ENCODE measurements around the gene LUC7L. TPM values are rescaled to one million over a fixed set of nuclear protein-coding genes. Genes with fewer than 3 reads are reported as not detected.

The LUC7L gene
- total RNA-seq, 1 donor from 2014 or later: 74.1 TPM

DNA sequence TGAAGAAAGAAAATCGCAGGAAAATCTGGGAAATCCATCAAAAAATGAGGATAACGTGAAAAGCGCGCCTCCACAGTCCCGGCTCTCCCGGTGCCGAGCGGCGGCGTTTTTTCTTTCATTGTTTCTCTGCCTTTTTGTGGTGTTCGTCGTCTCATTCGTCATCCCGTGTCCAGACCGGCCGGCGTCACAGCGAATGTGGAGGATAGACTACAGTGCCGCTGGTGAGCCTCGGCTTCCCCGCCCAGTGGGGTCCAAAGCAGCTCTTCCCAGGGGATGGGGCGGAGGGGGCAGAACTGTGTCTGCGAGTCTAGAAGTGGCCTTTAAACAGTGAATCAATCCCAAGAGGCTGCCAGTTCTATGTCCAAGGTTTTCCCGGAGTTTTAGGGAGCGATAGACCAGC, 25.2 kb upstream of the LUC7L start:
- Histone ChIP-seq H3K4me3 (ENCODE audit: insufficient read depth, low read depth, low read length) (no peak overlapping the region), H3K27me3 (ENCODE audit: insufficient read depth, low read length) (no peaks in the 10 kb centered on the region), H3K27ac (ENCODE audit: low read depth, low read length) (no peak overlapping the region), H3K36me3 (ENCODE audit: insufficient read depth, low read length) (peaks cover 2% of the 10 kb centered on the region), H3K79me2 (ENCODE audit: insufficient read depth, low read length) (no peaks in the 10 kb centered on the region), H2AFZ (ENCODE audit: low read depth, low read length) (no peak overlapping the region), H3K9ac (ENCODE audit: low read length) (no peak overlapping the region), H3K4me2 (ENCODE audit: low read length) (no peak overlapping the region), H4K20me1 (ENCODE audit: insufficient read depth, low read length) (no peaks in the 10 kb centered on the region), H3K4me1 (ENCODE audit: insufficient read depth, low read length) (peaks cover 3% of the 10 kb centered on the region), H3K9me3 (ENCODE audit: insufficient read depth, low read depth, low read length) (no peaks in the 10 kb centered on the region)
- no peak for DNase-seq (ENCODE audit: low read depth)
- no peak for FAIRE-seq
- no peak overlapping the region for H3K27ac Mint-ChIP-seq (ENCODE audit: unreplicated experiment)
- no peak overlapping the region for H3K4me3 Mint-ChIP-seq (ENCODE audit: unreplicated experiment)
- H3K4me1 Mint-ChIP-seq (ENCODE audit: low read depth, unreplicated experiment): peaks cover 9% of the 10 kb centered on the region
- H3K9me3 Mint-ChIP-seq (ENCODE audit: unreplicated experiment): no peaks in the 10 kb centered on the region
- peaks cover 15% of the 10 kb centered on the region for H3K36me3 Mint-ChIP-seq (ENCODE audit: low read depth, unreplicated experiment)
- no peaks in the 10 kb centered on the region for H3K27me3 Mint-ChIP-seq (ENCODE audit: low read depth, unreplicated experiment)
- TF ChIP-seq, protein P1, sequence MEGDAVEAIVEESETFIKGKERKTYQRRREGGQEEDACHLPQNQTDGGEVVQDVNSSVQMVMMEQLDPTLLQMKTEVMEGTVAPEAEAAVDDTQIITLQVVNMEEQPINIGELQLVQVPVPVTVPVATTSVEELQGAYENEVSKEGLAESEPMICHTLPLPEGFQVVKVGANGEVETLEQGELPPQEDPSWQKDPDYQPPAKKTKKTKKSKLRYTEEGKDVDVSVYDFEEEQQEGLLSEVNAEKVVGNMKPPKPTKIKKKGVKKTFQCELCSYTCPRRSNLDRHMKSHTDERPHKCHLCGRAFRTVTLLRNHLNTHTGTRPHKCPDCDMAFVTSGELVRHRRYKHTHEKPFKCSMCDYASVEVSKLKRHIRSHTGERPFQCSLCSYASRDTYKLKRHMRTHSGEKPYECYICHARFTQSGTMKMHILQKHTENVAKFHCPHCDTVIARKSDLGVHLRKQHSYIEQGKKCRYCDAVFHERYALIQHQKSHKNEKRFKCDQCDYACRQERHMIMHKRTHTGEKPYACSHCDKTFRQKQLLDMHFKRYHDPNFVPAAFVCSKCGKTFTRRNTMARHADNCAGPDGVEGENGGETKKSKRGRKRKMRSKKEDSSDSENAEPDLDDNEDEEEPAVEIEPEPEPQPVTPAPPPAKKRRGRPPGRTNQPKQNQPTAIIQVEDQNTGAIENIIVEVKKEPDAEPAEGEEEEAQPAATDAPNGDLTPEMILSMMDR (IDR thresholded peaks at IDR 0.05; ENCODE audit: insufficient read depth, low read depth, low read length): no peak
- TF ChIP-seq EZH2 (IDR thresholded peaks at IDR 0.05; ENCODE audit: insufficient read depth, low read length): no peak

DNA sequence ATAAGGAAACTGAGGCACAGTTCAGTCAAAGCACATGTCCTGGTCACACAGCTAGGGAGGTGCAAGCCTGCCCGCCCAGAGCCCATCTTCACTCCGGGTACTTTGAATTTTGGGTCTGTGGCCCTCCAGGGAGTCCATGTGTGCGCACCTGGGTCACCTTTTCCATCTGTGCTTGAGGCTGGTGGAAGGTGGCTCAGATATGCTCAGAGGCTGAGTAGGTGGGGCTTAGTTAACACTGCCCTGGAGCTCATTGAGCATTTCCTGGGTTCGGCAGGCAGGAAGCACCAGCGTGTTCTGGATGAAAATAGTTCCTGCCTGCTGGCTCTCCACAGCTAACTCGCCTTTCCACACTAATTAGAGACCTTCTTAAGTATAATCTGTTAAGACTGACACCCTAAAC, 24.6 kb upstream of the LUC7L start:
- TF ChIP-seq, protein P1 (IDR thresholded peaks at IDR 0.05; ENCODE audit: insufficient read depth, low read depth, low read length): no peak
- no peak for TF ChIP-seq EZH2 (IDR thresholded peaks at IDR 0.05; ENCODE audit: insufficient read depth, low read length)
- Histone ChIP-seq H3K27me3 (ENCODE audit: insufficient read depth, low read length) (no peaks in the 10 kb centered on the region), H3K9me3 (ENCODE audit: insufficient read depth, low read depth, low read length) (no peaks in the 10 kb centered on the region), H3K9ac (ENCODE audit: low read length) (no peak overlapping the region), H3K4me1 (ENCODE audit: insufficient read depth, low read length) (peaks cover 3% of the 10 kb centered on the region), H4K20me1 (ENCODE audit: insufficient read depth, low read length) (no peaks in the 10 kb centered on the region), H3K79me2 (ENCODE audit: insufficient read depth, low read length) (no peaks in the 10 kb centered on the region), H3K4me3 (ENCODE audit: insufficient read depth, low read depth, low read length) (no peak overlapping the region), H3K4me2 (ENCODE audit: low read length) (no peak overlapping the region), H2AFZ (ENCODE audit: low read depth, low read length) (no peak overlapping the region), H3K36me3 (ENCODE audit: insufficient read depth, low read length) (peaks cover 2% of the 10 kb centered on the region), H3K27ac (ENCODE audit: low read depth, low read length) (no peak overlapping the region)
- no peaks in the 10 kb centered on the region for H3K9me3 Mint-ChIP-seq (ENCODE audit: unreplicated experiment)
- no peak for DNase-seq (ENCODE audit: low read depth)
- peak overlapping the region; percentile 34 for H3K27ac Mint-ChIP-seq (ENCODE audit: unreplicated experiment)
- no peak overlapping the region for H3K4me3 Mint-ChIP-seq (ENCODE audit: unreplicated experiment)
- H3K27me3 Mint-ChIP-seq (ENCODE audit: low read depth, unreplicated experiment): no peaks in the 10 kb centered on the region
- peaks cover 9% of the 10 kb centered on the region for H3K4me1 Mint-ChIP-seq (ENCODE audit: low read depth, unreplicated experiment)
- FAIRE-seq: no peak
- peaks cover 10% of the 10 kb centered on the region for H3K36me3 Mint-ChIP-seq (ENCODE audit: low read depth, unreplicated experiment)

DNA sequence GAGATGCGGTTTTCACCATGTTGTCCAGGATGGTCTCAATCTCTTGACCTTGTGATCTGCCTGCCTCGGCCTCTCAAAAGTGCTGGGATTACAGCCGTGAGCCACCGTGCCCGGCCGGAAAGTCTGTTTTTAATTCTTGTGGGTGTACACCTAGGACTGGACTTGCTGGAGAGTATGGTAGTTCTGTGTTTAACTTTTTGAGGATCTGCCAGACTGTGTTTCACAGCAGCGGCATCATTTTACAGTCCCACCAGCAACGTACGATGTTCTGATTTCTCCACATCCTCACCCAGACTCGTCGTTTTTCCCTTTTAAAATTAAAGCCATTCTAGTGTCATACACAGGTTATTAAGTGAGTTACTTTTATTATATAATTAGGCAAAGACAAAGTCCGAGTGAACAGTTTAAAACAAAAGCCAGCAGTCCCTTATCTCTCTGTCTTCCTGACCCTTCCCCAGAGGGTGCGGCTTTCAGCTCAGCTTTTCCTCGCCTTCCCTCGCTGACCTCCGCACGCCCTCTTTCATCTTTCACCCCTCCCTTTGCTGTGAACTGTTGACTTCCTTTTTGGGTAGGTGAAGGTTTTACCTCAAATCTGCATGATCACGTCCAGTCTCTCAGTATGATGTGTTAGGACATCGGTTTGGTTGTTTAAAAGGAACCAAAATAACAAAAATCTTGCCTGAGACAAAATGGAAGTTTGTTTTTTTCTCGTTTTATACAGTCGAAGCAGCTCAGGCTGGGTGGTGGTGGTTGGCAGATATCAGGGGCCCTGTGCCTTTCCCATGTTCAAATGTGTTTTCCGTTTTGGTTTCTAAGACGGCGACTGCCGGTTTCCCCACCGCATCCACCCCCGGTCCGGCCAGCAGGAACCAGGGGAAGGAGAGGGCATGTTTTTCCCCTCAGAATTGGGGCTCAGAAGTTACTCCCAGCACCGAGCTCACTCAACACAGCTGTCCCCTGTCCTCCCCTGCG, 23.4 kb upstream of the LUC7L start:
- Mint-ChIP-seq H3K4me1 (ENCODE audit: low read depth, unreplicated experiment) (peaks cover 9% of the 10 kb centered on the region), H3K4me3 (ENCODE audit: unreplicated experiment) (no peak overlapping the region), H3K27me3 (ENCODE audit: low read depth, unreplicated experiment) (no peaks in the 10 kb centered on the region), H3K27ac (ENCODE audit: unreplicated experiment) (no peak overlapping the region), H3K9me3 (ENCODE audit: unreplicated experiment) (no peaks in the 10 kb centered on the region), H3K36me3 (ENCODE audit: low read depth, unreplicated experiment) (peaks cover 10% of the 10 kb centered on the region)
- Histone ChIP-seq H3K4me1 (ENCODE audit: insufficient read depth, low read length) (peaks cover 3% of the 10 kb centered on the region), H3K9ac (ENCODE audit: low read length) (no peak overlapping the region), H3K4me3 (ENCODE audit: insufficient read depth, low read depth, low read length) (no peak overlapping the region), H3K79me2 (ENCODE audit: insufficient read depth, low read length) (no peaks in the 10 kb centered on the region), H3K27ac (ENCODE audit: low read depth, low read length) (no peak overlapping the region), H3K4me2 (ENCODE audit: low read length) (no peak overlapping the region), H3K27me3 (ENCODE audit: insufficient read depth, low read length) (no peaks in the 10 kb centered on the region), H4K20me1 (ENCODE audit: insufficient read depth, low read length) (peaks cover 5% of the 10 kb centered on the region), H3K36me3 (ENCODE audit: insufficient read depth, low read length) (peaks cover 2% of the 10 kb centered on the region), H3K9me3 (ENCODE audit: insufficient read depth, low read depth, low read length) (no peaks in the 10 kb centered on the region), H2AFZ (ENCODE audit: low read depth, low read length) (no peak overlapping the region)
- FAIRE-seq (no peak), DNase-seq (ENCODE audit: low read depth) (no peak)
- TF ChIP-seq, protein P1 (IDR thresholded peaks at IDR 0.05; ENCODE audit: insufficient read depth, low read depth, low read length): no peak
- no peak for TF ChIP-seq EZH2 (IDR thresholded peaks at IDR 0.05; ENCODE audit: insufficient read depth, low read length)
